GM12865 (cell line): ENCODE data around the gene TANC1.

Experiments used
- DNase-seq: peaks from one replicate; pipeline ENCODE4 v3.0.0; 2010; ENCODE audit warnings: low read depth
- H3K4me3 ChIP-seq: 2 replicates; pipeline ENCODE4 v1.5.1; 2011; ENCODE audit warnings: mild to moderate bottlenecking, low read depth, low read length, control low read depth
- TF ChIP-seq, protein P1 (sequence below): IDR thresholded peaks from 2 replicates; pipeline ENCODE4 v1.5.1; 2011; ENCODE audit warnings: low read length, control low read depth, low read depth, inconsistent platforms; ENCODE audit not compliant: insufficient read depth; ENCODE audit errors: missing control alignments

The TANC1 gene

DNA sequence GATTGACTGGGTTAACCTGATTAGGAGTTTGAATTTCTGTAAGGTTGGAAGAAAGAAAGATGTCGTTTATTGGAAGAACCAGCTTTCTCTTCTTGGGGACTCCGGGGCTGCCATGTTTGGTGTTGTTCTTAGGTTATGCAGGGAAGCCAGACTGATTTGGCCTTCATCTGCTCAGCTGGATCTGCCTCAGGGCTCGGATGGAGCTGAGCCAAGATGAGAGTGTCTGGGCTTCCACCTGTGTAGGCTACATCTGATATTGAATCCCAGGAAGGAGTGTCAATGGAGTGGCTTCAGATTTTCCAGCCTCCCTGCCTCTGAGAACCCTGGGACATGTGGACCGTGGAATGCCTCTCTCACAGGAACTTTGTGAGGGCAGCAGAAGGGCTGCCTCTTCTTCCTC lies 192.0 kb downstream of the TANC1 start:
- H3K4me3 ChIP-seq = no peak overlapping the region
- TF ChIP-seq, protein P1, sequence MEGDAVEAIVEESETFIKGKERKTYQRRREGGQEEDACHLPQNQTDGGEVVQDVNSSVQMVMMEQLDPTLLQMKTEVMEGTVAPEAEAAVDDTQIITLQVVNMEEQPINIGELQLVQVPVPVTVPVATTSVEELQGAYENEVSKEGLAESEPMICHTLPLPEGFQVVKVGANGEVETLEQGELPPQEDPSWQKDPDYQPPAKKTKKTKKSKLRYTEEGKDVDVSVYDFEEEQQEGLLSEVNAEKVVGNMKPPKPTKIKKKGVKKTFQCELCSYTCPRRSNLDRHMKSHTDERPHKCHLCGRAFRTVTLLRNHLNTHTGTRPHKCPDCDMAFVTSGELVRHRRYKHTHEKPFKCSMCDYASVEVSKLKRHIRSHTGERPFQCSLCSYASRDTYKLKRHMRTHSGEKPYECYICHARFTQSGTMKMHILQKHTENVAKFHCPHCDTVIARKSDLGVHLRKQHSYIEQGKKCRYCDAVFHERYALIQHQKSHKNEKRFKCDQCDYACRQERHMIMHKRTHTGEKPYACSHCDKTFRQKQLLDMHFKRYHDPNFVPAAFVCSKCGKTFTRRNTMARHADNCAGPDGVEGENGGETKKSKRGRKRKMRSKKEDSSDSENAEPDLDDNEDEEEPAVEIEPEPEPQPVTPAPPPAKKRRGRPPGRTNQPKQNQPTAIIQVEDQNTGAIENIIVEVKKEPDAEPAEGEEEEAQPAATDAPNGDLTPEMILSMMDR = no peak
- no peak for DNase-seq

DNA sequence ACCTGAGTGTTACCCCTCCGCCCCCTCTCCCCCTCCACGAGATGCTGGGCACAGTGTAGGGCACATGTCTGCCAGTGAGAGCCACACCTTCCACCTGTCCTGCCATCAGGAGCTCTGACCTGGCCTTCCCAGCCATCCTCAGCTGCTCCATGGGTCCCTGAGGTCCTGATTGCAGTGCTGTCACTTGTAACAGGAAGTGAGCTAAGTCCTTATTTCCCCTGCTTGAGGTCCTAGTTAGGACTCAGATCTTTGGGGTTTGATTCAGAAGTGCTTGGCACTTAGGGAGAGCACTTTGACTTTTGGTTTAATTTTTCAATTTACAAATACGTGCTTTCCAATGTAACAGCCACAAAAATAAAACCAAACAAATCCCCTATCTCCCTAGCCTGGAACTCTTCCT lies 192.5 kb downstream of the TANC1 start:
- DNase-seq = no peak

DNA sequence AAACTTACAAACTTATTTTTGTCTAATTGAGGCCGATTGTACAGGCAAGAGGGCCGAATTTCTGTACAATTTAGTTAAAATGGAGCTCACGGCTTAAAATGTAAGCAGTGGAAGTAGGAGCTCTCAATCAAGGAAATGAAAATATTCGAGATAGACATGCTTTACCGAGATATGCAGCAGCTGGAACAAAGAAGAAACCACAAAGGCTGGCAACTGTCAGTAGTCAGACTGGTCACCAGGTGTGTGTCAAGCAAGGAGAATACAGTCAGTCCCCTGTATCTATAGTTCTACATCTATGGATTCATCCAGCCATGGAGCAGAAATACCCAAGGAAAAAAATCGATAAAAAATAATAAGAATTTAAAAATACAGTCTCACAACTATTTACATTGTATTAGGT lies 195.5 kb downstream of the TANC1 start:
- peak; percentile 21 for DNase-seq

More for the DNA sequence above, 192.5 kb downstream of the TANC1 start:
- no peak overlapping the region for H3K4me3 ChIP-seq
- TF ChIP-seq, protein P1 = no peak

DNA sequence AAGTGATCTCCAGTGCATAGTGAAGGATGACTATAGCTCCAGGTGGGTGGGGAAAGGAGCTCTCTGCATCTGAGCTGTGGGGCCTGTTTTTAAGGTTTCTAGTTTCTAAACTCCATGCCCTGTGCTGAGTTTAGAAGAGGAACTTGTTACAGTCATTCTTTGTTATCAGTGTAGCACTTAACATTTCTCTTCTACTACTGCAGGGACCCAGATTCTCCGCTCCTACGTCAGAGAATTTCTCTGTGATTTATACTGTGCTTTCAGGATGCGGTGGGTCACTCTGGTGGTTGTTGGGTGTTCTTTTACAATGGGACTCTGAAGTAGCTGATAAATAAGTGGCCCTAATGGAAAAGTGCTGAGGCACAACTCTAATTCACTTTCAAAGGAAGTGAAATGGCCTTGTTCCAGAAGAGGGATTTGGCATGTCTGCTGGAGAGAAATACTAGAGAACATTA lies 196.0 kb downstream of the TANC1 start:
- no peak overlapping the region for H3K4me3 ChIP-seq
- DNase-seq = no peak

More for the DNA sequence above, 195.5 kb downstream of the TANC1 start:
- TF ChIP-seq, protein P1 = no peak
- no peak overlapping the region for H3K4me3 ChIP-seq

DNA sequence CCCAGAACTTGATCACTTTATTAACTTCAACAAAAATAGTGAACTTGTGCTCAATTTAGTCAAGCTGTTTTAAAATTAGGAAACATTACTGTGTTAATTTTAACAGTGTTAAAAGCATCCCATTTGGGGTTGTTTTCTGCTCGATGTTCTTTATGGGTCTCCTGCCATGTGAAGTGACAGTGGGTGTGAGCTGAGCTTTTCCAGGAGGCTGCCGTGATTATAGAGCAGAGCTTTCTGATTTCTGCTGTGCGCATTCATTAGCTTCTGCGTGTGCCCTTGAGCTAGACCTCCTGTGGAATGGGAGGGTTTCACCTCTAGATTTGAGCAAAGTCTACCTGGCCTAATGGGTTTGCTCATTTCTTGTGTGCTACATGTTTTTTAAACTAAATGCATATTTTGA lies 196.6 kb downstream of the TANC1 start:
- H3K4me3 ChIP-seq = no peak overlapping the region
- DNase-seq = no peak
- TF ChIP-seq, protein P1 = no peak

More for the DNA sequence above, 196.0 kb downstream of the TANC1 start:
- TF ChIP-seq, protein P1 = no peak

DNA sequence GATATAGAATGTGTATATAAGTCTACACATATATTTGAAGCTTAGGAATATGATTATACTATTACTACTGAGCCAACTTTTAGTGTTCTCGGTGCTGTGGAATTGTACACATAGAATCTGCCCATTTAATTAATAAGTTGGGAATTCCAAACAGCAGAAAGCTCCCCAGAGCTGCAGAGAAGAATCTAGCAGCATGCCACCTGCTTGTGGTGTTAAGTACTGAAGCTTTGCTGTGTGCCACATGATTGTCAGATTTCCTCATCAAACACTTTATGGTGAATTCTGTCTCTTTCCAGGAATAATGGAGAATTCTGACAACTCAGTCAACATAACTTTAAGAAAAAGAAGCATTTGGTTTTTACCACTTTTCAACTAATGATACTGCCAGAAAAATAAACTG lies 200.3 kb downstream of the TANC1 start:
- no peak overlapping the region for H3K4me3 ChIP-seq
- TF ChIP-seq, protein P1 = no peak
- no peak for DNase-seq

DNA sequence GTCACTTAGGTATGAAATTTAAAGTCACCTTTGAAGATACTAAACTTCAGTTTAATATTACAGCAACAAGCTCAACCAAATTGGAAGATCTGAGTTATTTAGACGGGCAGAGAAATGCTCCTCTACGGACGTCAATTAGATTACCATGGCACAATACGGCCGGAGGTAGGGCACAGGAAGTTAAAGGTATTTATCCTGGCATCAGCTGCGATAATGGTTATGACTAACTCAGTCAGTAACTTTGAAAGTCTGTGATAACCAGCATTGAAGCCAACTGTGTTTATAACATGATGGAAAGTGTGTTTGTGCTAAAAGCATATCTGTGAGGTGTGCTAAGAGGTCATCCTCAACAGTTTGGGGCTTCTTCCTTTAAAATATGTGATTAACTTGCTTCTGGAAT lies 200.7 kb downstream of the TANC1 start:
- no peak for DNase-seq
- TF ChIP-seq, protein P1 = no peak
- no peak overlapping the region for H3K4me3 ChIP-seq
